HK-2 (cell line): Measurements from ENCODE around the gene OSBPL6.
A peak's percentile ranks its signal among the peaks of the same experiment; 100 is the strongest.

ENCODE experiments used
- DNase-seq: peaks from one replicate; pipeline ENCODE4 v3.0.0-alpha.2; 2018; ENCODE audit not compliant: unreplicated experiment

Gene OSBPL6

DNA sequence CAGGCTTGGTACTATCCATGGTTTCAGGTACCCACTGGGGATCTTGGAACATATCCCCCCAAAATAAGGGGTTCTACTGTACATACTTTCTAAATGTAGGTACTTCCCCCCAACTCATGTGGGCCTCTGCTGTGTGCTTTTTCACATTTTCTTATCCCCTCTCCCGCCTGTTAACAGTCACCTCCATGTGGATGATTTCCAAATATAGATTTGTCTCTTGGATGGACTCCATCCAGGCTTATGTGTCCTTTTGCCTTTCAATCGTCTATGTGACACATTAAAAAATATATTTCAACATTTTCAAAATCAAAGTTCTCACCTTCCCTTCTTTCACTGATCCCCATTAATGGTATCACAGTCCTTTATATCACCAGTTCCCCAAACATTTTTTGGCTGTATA, 44.4 kb downstream of the OSBPL6 start:
- DNase-seq: no peak

DNA sequence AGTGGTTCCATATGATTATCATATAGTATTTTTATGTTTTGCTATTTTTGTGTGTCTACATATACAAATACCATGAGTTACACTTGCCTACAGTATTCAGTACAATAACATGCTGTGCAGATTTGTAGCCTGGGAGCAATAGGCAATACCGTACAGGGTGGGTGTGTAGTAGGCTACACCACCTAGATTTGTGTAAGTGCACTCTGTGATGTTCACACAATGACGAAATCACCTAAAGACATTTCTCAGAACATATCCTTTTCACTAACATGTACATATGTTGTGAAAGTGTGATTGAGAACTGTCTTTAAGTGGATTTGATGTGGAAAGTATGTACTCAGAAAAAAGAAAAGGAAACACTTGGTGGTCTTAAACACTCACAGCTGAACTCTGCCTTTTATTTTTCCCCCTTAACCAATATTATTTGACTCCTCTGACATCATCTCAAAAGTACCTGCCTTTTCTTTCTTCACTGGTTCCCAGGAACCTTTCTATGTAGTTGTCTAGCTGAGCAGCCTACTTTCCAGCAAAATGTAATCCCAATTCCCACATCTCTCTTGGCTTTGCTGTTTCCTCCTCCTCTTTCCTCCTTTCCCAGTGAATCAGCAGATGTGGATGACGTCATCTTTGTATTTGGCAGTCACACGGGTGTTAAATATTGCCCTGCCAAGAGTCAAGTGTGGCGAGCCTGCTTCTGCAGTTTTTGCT, 47.7 kb downstream of the OSBPL6 start:
- DNase-seq: peak; percentile 28

DNA sequence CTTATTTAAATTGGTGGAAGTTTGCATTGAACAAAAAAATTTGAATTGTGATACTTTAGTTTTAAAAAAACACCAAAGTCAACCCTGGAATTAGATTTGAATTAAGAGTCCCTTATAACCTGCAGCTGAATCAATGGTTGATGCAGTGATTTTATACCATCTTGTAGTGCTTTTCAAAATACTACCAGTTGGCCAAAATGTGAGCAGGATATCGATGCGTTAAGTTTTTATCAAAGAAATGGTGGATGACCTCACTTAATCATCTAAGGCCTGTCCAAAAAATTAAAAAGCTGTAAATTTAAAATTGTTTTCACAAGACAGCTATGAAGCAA, 48.2 kb downstream of the OSBPL6 start:
- DNase-seq: no peak

DNA sequence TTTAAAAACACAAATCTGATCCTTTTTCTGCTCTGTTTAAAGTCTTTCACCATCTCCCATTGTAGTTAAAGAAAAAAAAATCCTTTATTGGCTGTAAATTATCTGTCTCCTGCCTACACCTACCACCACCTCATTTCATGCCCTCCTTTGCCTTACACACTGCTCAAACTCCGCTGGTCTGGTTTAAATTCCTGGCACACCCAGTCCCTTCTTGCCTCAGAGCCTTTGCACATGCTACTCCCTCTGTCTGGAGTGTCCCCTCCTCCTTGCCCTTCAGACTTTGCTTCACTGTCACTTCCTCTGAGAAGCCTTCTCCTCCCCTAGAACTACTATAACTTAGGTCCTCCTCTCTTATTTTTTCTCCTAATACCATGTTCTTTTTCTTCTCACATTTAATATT, 49.6 kb downstream of the OSBPL6 start:
- no peak for DNase-seq

DNA sequence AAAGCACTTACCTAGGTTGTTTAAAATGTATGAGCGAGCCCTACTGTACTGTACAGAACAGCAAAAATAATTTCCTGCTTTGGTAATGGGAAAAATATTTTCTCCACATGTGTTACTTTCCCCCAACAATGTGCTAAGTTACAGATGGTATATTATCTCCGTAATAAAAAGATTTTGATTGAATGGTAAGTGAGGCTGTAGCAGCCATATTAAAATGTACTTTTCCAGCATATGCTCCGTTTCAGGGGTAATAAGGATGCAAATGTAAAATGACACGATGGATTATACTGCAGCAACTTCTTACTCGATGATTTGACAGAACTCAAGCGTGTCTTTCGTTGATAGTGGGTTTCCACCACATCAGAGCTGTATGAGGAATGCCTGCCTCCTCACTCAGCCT, 50.5 kb downstream of the OSBPL6 start:
- DNase-seq: no peak

DNA sequence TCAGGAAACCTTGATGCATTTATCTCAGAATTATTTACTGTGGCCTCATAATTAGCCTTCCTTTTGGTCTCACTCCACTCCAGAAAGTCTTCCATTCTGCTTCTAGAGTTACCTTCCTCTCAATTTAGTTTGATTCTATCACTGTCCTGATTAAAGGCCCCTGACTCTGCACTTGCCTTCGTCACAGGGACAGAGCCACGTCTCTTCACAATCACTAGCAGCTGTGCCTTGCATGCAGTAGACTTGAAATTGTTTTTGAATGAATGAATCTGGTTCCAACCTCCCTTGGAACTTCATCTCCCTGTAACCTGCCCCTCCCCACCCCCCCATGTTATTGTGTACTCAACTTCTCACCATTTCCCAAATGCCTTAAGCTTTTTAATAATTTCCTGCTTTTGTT, 52.4 kb downstream of the OSBPL6 start:
- DNase-seq: no peak

DNA sequence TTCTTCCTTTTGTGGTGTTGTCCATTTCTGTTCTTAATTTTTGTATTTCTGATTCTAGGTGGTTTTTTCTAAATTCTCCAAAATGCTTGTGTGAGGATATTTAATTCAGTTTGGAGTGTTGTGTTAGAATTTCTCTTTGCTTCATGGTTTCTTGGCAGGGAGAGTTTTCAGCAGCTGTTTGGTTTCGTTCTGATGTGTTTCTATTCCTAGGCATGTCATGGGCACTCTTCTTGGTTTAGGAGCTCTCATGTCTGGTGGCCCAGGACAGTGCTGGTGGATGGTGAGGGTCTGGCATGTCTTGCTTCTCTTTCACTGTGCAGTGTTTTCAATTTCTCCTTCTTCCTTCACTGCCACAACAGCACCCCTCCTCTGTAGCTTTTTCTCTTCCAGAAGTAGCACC, 52.9 kb downstream of the OSBPL6 start:
- no peak for DNase-seq

DNA sequence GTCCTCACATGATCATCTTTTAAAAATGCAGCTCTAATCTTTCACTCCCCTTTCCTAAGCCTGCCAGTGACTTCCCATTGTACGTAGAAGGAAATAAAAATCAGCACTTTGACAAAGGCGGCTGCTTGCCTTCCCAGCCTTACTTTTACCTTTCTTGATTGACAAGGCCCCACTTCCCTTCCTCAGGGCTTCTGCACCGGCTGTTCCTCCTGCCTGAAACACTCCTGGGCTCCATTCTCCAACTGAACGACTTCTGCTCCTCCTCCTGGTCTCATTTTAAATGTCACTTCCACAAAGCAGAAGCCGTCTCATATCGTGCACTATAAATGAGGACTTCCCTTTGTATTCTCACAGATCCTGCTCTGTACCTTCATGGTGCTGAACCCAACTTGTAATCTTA, 56.1 kb downstream of the OSBPL6 start:
- DNase-seq: no peak

DNA sequence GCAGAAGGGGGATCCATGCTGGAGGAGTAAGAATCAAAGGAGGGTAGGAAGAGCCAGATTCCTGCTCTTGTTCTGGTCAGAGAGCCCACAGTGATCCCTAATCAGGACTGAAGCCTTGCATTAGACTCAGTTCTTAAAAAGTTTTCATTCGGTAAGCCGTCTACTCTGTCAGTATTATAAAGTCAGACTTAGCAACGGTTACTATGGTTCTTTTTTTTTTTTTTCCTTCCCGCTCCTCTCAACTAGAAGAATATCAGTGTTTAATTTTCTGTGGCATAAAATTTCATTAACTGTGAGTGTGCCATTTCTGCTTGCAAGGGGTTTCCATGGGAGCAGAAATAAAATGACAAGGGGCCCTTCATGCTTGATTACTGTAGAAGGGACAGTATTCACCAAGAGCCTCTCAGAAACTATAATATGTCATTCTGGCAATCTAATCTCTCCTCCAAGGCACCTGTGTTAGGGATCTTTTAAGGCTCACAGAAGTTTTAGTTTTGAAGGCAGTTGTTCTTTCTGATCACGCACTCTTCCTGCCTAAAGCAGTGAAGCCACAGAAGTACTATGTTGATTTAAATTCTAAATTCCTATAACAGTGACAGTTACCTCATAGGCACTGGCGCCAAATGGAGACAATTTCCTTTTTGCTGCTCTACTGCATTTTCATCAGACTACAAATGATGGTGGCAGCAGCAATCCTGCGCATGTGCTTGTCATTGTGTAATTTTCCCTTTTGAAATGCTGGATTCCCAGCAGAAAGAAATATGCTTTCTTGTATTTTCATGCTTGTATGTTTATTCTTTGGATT, 57.0 kb downstream of the OSBPL6 start:
- DNase-seq: no peak

DNA sequence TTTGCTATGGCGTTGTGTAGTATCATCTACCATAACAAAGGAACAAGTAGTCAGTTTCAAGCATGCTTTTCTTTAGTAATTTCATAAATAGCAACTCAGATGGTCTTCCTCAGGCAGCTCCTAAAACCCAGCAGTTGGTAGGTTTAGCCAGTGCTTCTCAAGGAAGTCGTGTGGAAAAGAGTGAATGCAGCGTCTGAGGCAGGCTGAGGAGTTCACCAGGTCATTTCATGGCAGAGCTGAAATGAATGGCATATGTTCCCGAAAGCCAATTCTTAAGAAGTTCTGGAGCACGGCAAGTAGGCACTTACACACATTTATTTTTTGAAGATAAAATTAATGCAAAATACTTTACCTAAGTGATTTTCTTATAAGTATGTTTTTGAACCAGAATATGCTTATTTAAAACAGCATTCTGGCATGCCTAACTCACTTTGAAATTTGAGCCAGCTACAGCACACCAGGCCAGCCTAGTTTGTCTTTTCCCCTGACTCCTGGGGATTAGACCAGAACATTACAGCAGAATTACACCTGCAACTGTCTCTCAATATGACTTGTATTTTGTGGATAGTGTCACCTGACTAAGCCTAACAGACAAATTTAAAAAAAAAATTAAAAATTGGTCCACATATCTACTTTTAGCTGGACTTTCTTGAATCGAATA, 62.2 kb downstream of the OSBPL6 start:
- DNase-seq: no peak

DNA sequence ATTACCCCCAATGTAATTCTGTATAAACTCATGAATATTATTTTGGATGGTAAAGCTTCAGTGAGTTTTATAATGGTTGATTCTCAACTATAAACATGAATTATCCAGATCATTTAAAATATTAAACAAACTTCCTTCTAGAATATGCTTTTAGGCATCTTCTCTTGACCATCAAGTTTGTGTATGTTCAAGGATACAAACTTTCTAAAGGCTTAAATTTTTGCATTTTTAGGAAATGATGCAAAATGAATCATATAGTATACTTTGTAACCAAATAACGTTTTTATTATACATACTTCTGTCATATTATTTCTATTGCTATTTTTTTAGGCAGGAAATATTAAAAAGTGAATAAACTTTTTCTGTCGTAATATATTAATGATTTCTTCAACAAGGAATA, 62.8 kb downstream of the OSBPL6 start:
- DNase-seq: no peak

DNA sequence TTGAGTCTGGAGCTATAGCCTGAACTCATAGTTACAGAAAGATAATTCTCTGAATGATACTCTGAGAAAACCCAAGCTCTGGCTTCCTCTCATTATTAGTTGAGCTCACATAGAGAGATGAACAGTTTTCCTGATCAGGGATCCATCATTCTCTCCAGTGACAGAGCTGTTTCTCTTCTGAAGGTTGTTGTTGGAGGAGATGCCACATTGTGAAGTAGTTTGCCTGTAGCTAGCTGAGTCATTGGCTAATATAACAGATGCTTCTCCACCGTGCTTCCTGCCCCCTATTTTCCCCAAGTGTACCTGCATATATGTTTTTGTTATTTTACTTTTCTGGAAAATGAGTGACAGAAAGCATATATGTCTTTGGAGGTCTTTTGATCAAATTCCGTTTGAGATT, 64.6 kb downstream of the OSBPL6 start:
- no peak for DNase-seq

DNA sequence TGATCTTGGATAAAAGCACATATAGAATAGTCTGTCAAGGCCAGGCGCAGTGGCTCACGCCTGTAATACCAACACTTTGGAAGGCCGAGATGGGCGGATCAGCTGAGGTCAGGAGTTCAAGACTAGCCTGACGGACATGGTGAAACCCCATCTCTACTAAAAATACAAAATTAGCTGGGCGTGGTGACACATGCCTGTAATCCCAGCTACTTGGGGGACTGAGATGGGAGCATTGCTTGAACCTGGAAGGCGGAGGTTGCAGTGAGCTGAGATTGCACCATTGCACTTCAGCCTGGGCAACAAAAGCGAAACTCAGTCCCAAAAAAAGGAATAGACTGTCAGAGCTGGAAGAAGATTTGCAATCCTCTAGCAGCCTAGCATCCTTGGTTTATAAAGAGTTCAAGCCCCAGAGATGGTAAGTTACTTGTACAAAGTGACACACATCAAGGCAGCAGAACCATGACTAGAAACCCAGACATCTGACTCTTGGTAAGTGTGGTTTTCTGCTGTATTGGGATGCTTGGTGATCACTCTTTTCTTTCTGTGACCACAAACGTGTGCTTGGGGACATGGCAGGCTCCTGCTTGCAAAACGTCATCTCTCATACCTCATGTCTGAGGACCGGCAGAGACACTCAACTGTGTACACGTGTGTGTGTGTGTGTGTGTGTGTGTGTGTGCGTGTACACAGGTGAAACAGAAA, 69.0 kb downstream of the OSBPL6 start:
- no peak for DNase-seq

DNA sequence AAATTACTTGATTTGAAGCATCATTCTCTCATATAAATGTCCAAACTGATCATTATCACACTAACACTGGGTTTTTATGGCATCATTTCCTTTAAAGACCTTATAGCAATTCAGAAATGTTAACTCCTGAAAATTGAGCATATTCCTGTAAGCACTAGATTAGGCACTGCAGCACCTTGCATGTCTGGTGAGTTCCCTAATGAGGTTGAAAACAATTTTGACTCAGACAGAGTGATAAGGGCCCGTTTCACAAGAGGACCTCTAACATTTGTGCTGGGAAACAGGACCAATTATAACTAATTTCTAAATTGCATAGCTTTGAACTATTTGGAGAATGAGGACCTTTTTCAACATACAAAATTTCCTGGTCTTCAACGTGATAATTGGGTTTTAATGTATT, 69.9 kb downstream of the OSBPL6 start:
- DNase-seq: no peak

DNA sequence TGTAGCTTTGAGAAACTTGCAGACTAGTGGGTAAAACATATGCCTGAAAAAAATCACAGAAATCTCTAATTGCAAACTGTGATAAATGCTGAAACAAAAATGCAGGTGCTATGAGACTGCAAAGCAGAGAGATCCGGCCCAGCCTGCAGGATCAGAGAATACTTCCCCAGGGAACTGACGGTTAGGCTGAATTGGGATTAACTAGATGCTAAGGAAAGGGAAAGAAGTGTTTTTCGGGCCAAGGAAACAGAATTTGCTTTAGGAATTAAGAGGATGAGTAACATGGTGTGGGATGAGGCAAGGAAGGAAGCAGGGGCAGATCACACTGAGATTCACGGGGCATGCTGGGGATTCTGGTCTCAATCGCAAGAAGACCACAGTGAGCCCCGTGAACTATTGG, 71.5 kb downstream of the OSBPL6 start:
- no peak for DNase-seq

DNA sequence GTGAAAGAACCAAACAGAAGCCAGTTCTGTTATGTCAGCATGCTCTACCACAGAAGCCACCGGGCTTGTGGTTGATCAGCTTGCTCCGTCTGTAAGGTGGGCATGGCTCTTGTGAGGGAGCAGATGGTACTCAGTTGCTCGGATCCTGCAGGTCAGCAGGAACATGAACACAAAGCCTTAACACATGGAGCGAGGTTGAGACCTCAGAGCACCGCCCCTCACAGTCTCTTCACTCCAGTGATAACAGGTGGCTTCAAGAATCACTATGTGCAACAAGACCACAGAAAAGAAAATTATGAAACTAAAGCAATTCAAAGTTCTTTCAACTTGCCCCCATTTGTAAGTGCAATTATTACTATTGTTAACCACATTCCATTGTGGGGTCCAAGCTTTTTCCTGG, 72.1 kb downstream of the OSBPL6 start:
- no peak for DNase-seq

DNA sequence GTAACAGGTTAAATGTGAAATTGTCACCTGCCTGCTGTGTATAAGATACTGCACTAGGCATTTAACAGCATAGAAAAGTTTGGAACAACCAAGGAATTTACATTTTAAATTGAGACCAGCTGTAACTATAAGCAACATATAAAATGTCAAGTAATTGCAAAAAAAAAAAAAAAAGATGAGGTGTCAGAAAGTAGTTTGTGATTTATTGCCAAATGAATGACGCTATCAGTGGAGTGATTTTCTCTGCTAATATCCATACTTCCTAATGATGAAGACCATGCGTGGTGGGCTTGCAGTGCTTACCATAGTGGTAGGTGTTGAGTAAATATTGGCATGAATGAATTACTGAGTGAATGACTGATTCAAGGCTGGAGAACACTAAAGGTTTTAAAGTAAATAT, 73.3 kb downstream of the OSBPL6 start:
- DNase-seq: no peak

DNA sequence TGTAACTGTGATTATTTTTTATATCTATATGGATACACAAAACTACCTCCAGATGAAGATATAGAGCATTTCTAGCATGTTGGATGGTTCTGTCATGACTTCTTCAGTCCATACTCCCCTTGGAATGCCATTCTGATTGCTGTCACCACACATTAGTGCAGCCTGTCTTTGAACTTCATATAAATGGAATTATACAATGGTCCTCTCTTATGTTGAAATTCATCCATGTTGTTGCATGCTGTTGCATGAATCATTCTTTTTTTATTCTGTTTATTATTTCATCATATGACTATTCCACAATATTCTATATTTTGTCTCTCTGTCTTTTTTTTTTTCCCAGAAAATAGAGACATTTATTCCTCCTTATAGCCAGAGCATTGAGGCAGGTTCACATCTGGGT, 74.1 kb downstream of the OSBPL6 start:
- no peak for DNase-seq

DNA sequence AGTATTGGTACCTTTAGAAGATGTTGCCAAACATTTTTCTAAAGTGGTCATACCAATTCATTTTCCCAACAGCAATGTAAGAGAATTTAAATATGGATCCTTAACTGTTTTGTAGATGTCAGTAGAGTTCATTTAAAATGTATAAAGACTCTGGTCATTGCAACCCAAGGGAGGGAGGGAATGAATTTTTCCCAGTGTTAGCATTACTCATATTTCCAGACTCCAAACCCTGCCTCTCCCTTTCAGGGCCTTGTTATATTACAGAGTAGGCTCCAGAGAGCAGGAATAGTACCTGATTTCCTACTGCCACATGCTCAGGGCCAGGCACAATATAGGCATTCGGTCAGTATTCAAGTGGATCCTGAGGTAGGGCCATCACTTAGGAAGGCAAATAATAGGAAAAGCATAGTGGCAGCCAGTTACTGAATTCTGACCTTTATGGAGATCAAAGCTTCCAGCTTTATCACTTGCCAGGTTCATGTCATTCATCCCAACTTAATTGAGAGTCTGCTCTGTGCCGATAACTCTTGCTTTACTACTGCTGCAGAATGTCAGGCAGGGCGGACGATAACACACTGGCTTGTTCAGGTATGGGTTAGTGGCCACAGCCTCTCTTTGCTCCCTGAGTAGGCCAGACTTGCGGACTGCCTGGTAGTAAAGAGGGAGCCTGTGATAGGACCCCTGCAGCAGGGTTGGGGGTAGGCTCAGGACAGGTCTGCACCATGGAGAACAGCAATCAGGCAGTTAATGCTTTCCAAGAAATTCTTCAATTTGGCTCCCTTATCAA, 75.3 kb downstream of the OSBPL6 start:
- DNase-seq: no peak

DNA sequence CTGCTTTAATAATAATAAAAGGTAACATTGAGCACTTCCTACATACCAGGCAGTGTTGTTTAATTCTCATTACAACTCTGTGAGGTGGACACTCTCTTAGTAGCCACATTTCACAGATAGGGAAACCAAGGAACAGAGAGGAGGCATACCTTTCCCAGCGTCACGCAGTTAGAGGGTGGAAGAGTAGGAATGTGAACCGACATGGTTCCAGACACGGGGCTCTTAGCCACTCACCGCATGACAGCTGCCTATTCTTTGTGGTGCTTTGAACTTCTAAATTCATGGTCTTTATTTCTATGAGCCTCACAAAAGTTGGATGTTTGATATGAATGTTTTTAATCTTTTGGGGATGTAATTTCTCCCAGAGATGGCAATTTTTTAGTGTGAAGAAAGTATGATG, 76.0 kb downstream of the OSBPL6 start:
- DNase-seq: no peak

DNA sequence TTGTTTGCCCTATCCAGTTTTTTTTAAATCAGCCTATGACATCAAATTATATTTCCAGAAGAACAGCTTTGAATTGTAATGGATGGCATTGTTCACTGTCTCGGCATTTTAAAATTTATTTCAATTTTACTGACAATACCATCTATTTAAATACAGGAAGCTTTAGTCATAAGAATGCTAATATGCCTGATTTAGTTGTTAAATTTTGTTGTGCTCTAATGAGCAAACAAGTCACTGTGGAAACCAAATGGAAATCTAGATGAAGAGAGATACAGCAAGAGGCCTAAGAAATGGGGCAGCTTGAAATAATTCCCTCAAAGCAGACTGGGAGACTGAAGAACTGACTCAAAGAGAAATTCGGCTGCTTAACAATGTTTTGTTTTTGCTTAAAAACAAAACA, 76.8 kb downstream of the OSBPL6 start:
- no peak for DNase-seq
